H1 (cell line): ENCODE results near the gene EMP2. TPM values are rescaled to one million over a fixed set of nuclear protein-coding genes. Genes with fewer than 3 reads are reported as not detected.

Experiments
- ASH2L ChIP-seq: fragments of 200-600, 300-600 bp; sonication (generic); IDR thresholded peaks from one replicate; pipeline ENCODE4 v1.7.1; 2017; ENCODE audit warnings: low read length
- CBX8 ChIP-seq: fragments of 300-800, 300-1000 bp; sonication (generic); IDR thresholded peaks from 2 replicates; pipeline ENCODE4 v1.7.1; 2016; ENCODE audit warnings: low read depth, low read length, borderline replicate concordance
- CHD2 ChIP-seq: IDR thresholded peaks from 2 replicates; pipeline ENCODE4 v1.6.1; 2012; ENCODE audit warnings: low read length, improper control_type of control experiment
- POLR2AphosphoS5 ChIP-seq: IDR thresholded peaks from 2 replicates; pipeline ENCODE4 v1.6.1; 2011; ENCODE audit warnings: low read depth, low read length
- polyA plus RNA-seq, 7 experiments: library from polyadenylated mRNA; depleted of rRNA in 3 of 7; stranded (reverse) in 5 of 7; unstranded in 2 of 7; fragments of >200 nt in 5 of 7; fragments of 200-250 nt in 2 of 7; gene quantifications; 1 replicate in 5 of 7; 2 replicates in 1 of 7; 4 replicates in 1 of 7; pipeline versions ENCODE4 v1.2.1 to v1.2.3, GENCODE V29; 2011 to 2013; ENCODE audit warnings: missing spikeins in 2 of 7, mixed read lengths in 2 of 7
- total RNA-seq: library from RNA; stranded (reverse); fragmentation: NEBNext Ultra II Directional; extraction: Animal tissue kit (Norgen Biotek cat#: 25700); gene quantifications from 2 replicates; pipeline ENCODE4 v1.2.1, GENCODE V29; 2021

Gene EMP2
- total and polyA plus RNA-seq, 2 of the 8 experiments (the other 6 are each of a cell fraction or from before 2014, with no cell fraction given): 22.6 to 23.3 TPM

GRCh38 chr16:10497132-10498101 is 83.0 kb downstream of the EMP2 start (continued):
- TF ChIP-seq CHD2: no peak
- TF ChIP-seq CBX8: no peak
- no peak for TF ChIP-seq ASH2L
- TF ChIP-seq POLR2AphosphoS5: no peak
